T-helper 2 cell treated with Interferon-gamma antibody and Interleukin-4, amounts not matched to agents 100 ng/mL and 5 ng/mL, for 36 hours (primary cell): ENCODE data around the gene HHIPL1. TPM values are rescaled to one million over a fixed set of nuclear protein-coding genes. Genes with fewer than 3 reads are reported as not detected.

Source experiments
- intact Hi-C: fragments of 100-400 bp; cut with micrococcal nuclease; formaldehyde crosslinking; loops from one replicate; pipeline ENCODE4 v1.15.1; 2023
- total RNA-seq: library from RNA; stranded (reverse); gene quantifications from 2 replicates; pipeline ENCODE4 v1.2.3, GENCODE V29; 2022

Gene HHIPL1
- total RNA-seq, 1 donor from 2014 or later: not detected

- intact Hi-C loops: no loop called here
Measured at GRCh38 chr14:99707420-99707819, 62.5 kb downstream of the HHIPL1 start.

GRCh38 chr14:99707921-99708320, 63.0 kb downstream of the HHIPL1 start:
- intact Hi-C loops: no loop called here

- intact Hi-C loops: no loop called here
Measured at GRCh38 chr14:99708449-99708848, 63.5 kb downstream of the HHIPL1 start.

GRCh38 chr14:99713972-99714371, 69.0 kb downstream of the HHIPL1 start:
- intact Hi-C loops: no loop called here

GRCh38 chr14:99715266-99716000, 70.5 kb downstream of the HHIPL1 start:
- intact Hi-C loops: no loop called here

- intact Hi-C loops: no loop called here
Measured at GRCh38 chr14:99716091-99716849, 71.3 kb downstream of the HHIPL1 start.

GRCh38 chr14:99716850-99717681, 72.1 kb downstream of the HHIPL1 start:
- intact Hi-C loops: no loop called here

GRCh38 chr14:99717682-99718013, 72.7 kb downstream of the HHIPL1 start:
- intact Hi-C loops: no loop called here

- intact Hi-C loops: no loop called here
Measured at GRCh38 chr14:99718031-99718810, 73.3 kb downstream of the HHIPL1 start.

GRCh38 chr14:99718811-99719192, 73.9 kb downstream of the HHIPL1 start:
- intact Hi-C loops: no loop called here

- intact Hi-C loops: no loop called here
Measured at GRCh38 chr14:99720941-99721791, 76.2 kb downstream of the HHIPL1 start.

GRCh38 chr14:99721792-99722516, 77.0 kb downstream of the HHIPL1 start:
- intact Hi-C loops: no loop called here

- intact Hi-C loops: no loop called here
Measured at GRCh38 chr14:99722741-99723140, 77.8 kb downstream of the HHIPL1 start.

GRCh38 chr14:99724196-99724891, 79.4 kb downstream of the HHIPL1 start:
- intact Hi-C loops: no loop called here

- intact Hi-C loops: no loop called here
Measured at GRCh38 chr14:99724939-99725773, 80.2 kb downstream of the HHIPL1 start.

- intact Hi-C loops: no loop called here
Measured at GRCh38 chr14:99725774-99726537, 81.0 kb downstream of the HHIPL1 start.

- intact Hi-C loops: no loop called here
Measured at GRCh38 chr14:99726538-99727095, 81.7 kb downstream of the HHIPL1 start.
